Activated CD4-positive, alpha-beta T cell treated with anti-CD3 and anti-CD28 coated beads, Interleukin-2, amount 50 U/mL, for 48 hours (primary cell): ENCODE measurements around the gene PRKAB1.

Experiments
- DNase-seq, 2 experiments: peaks; one replicate each; pipeline ENCODE4 v3.0.0-alpha.2; 2020

Gene PRKAB1

DNA sequence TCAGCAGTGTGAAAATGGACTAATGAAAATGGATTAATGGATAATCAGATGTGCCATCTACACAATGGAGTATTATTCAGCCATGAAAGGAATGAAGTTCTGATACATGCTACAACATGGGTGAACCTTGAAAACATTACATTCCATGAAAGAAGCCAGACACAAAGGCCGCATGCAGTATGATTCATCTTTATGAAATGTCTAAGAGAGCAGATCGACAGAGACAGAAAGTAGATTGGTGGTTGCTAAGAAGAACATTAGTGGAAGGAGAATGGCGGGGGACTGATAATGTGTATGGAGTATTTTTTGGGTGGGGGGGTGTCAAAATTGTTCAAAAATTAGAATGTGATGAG lies 47.3 kb downstream of the PRKAB1 start:
- DNase-seq = no peak

DNA sequence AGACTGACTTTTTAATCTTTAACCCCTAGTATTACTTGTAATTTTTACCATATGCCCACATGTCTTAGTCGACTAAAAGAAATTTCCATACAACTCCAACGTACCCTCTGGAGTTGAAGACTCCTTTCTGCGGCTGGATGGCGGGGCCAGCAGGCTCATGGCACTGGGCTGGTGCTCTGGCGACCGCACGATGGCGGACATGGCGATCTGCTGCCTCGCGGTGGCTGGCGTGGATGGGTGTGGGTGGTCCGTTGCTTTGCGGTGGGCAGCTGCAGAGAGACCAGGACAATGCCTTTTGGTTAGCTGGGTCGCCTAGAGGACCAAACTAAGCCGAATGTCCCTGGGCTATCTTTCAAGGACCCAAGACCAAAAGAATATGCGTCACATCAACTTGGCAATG lies 50.2 kb downstream of the PRKAB1 start:
- DNase-seq = no peak

DNA sequence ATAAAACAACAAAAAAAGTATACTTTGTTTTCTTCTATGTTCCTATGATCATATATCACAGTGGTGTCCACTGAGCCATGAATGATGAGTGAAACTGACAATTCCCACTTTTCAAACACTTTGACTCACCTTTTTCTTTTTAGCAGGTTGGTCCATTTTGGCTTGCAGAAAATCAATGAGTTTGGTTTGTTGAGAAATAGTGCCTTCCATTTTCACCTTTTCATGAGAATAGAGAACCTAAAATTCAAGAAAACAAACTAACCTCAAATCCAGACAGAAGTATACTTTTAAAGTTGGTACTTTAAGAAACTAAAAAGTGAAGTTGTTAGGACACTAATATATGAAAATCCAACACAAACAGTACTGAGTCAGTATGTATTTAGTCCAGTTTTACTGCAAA lies 52.4 kb downstream of the PRKAB1 start:
- DNase-seq = no peak

DNA sequence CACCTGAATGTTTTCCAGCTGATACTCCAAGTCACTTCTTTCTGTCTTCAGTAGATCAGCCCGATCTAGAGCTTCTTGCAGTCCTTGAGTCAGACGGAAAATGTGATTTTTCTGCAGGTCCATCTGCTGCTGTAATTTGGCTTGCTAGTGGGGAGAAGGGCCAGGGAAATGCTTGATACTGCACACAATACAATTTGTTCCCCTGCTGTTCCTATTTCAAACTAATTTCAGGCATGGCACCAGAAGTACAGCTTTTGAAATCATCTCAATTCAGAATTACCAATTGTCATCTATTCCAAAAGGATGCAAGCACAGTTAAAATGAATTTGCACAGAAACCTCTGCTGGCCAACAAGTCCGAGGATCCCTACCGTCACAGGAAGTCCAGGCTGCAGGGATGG lies 53.4 kb downstream of the PRKAB1 start:
- no peak for DNase-seq

DNA sequence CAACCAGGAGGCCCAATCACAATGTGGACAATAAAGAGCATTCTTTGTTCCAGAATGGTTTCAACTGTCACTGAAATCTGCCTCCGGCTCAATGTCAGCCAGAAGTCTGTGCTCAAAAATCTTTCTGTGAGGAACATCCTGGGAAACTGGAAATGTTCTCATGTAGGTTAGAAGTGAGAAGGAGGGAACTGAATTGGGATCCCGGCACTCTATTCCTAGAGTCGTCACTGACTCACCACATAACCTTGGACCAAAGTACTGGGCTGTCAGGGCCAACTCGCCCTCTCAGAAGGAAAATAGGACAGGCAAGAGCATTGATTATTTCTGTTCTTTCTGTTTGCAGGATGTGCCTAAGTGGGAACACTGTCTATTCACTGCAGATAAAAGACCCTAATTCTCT lies 57.6 kb downstream of the PRKAB1 start:
- DNase-seq = no peak

DNA sequence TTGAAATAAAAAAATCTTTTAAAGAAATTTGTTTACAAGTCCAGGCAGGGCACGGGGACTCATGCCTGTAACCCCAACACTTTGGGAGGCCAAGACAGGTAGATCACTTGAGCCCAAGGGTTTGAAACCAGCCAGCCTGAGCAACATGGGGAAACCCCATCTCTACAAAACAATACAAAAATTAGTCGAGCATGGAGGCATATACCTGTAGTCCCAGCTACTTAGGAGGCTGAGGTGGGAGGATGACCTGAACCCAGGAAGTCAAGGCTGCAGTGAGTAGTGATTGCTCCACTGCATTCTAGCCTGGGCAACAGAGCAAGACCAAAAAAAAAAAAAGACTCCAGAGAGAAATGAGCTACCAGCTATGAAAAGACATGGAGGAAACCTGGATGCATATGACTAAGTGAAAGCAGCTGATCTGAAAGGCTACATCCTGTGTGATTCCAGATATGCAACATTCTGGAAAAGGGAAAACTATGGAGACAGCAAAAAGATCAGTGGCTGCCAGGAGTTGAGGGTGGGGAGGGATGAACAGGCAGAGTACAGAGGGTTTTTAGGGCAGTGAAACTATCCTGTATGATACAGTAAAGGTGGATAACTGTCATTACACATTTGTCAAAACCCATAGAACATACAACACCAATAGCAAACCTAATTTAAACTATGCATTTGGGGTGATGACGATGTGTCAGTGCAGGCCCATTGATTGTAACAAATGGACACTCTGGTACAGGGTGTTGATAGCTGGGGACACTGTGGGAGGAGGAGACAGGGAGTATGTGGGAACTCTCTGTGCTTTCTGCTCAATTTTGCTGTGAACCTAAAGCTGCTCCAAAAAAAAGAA lies 59.9 kb downstream of the PRKAB1 start:
- DNase-seq = no peak

DNA sequence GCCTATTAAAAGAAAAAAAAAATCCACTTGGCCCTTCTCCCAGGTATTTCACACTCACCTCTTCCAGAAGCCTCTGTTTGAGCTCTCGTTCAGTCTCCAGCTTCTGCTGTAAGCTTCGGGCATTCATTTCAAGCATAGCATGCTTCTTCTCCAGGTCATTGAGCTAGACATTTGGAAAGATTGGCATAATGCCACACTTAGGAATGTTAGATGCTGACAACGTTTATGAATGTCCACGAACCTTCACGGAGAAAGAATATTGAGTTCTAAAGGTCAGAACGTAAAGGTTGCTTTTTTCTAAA lies 60.5 kb downstream of the PRKAB1 start:
- no peak for DNase-seq

DNA sequence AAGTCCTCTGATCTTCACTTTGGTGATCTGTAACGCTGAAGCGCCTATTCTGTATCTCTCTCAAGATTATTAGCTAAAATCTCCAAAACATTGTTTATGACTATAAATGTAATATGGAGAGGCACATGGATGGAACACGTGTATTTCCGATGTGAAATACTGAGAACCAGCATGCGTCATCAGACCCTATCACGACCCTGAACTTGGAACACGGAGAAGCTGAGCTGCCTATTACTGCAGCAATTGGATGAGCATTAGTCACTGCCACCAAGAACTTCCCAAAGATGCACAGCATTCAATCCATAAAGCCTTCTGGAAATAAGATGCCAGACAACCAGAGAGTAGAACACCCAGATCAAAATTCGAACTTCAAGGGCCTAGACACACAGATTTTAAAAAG lies 61.9 kb downstream of the PRKAB1 start:
- DNase-seq = no peak

DNA sequence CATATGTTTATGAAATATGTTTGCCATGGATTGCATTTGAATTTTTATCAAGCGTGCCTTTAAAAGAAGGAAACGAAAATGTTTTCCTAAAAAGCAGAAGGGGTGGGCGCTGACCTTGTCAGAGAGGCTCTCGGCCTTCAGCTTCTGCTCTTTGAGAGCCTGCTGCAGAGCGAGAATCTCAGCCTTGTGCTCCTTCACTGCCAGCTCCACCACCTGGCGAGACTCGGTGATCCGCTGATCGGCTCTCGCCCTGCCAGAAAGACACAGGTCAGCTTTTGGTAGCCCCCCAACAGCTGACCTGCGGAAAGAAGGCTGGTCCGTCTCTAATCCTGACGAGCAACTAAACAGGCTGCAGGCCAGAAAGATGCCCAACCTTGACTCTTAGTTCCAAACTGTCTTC lies 62.4 kb downstream of the PRKAB1 start:
- DNase-seq = no peak
